Neural cell (in vitro differentiated cells): ENCODE results near the gene B3GNT3. TPM values are rescaled to one million over a fixed set of nuclear protein-coding genes. Genes with fewer than 3 reads are reported as not detected.

Experiments used
- H2AFZ ChIP-seq: fragments of 200-600, 300-800 bp; sonication (generic), shearing (Covaris generic); 2 replicates; pipeline ENCODE4 v1.6.0; 2014; ENCODE audit warnings: low read depth, mild to moderate bottlenecking, antibody characterized with exemption, low read length, moderate library complexity
- H3F3A ChIP-seq: fragments of 200-600 bp; shearing (Covaris generic); 2 replicates; pipeline ENCODE4 v1.6.1; 2016; ENCODE audit warnings: mild to moderate bottlenecking, moderate library complexity, mixed read lengths, antibody characterized with exemption, low read length; ENCODE audit not compliant: insufficient read depth, poor library complexity, severe bottlenecking
- H3K27ac ChIP-seq: fragments of 200-600, 300-800 bp; sonication (generic), shearing (Covaris generic); 2 replicates; pipeline ENCODE4 v1.5.1; 2014; ENCODE audit warnings: mild to moderate bottlenecking, low read length, moderate library complexity
- H3K27me3 ChIP-seq: fragments of 300-800, 200-600 bp; sonication (generic), shearing (Covaris generic); 2 replicates; pipeline ENCODE4 v1.6.0; 2014; ENCODE audit warnings: mild to moderate bottlenecking, low read depth, low read length, moderate library complexity; ENCODE audit not compliant: insufficient read depth
- H3K36me3 ChIP-seq: fragments of 300-800, 200-600 bp; sonication (generic), shearing (Covaris generic); 2 replicates; pipeline ENCODE4 v1.5.1; 2014; ENCODE audit warnings: mild to moderate bottlenecking, antibody characterized with exemption, low read length, moderate library complexity; ENCODE audit not compliant: insufficient read depth
- H3K4me2 ChIP-seq: fragments of 300-800, 200-600 bp; sonication (generic), shearing (Covaris generic); 2 replicates; pipeline ENCODE4 v1.6.0; 2014; ENCODE audit warnings: mild to moderate bottlenecking, low read length
- H3K4me3 ChIP-seq: fragments of 300-800, 200-600 bp; sonication (generic), shearing (Covaris generic); 2 replicates; pipeline ENCODE4 v1.5.1; 2014; ENCODE audit warnings: mild to moderate bottlenecking, low read length, moderate library complexity
- H3K79me2 ChIP-seq: fragments of 200-600 bp; shearing (Covaris generic); replicated peaks from 2 replicates; pipeline ENCODE4 v1.6.0; 2014; ENCODE audit warnings: mild to moderate bottlenecking, low read length, moderate library complexity; ENCODE audit not compliant: insufficient read depth
- H3K9ac ChIP-seq: fragments of 300-800, 200-600 bp; sonication (generic), shearing (Covaris generic); 2 replicates; pipeline ENCODE4 v1.6.1; 2016; ENCODE audit warnings: mild to moderate bottlenecking, low read length, mixed read lengths
- H3K9me2 ChIP-seq: fragments of 200-600 bp; shearing (Covaris generic); 2 replicates; pipeline ENCODE4 v1.6.1; 2016; ENCODE audit warnings: mild to moderate bottlenecking, low read length, mixed read lengths; ENCODE audit not compliant: insufficient read depth
- H3K9me3 ChIP-seq: fragments of 200-600, 300-800 bp; sonication (generic), shearing (Covaris generic); 2 replicates; pipeline ENCODE4 v1.6.1; 2016; ENCODE audit warnings: mild to moderate bottlenecking, mixed run types, low read length, moderate library complexity, mixed read lengths
- H4K20me1 ChIP-seq: fragments of 200-600 bp; shearing (Covaris generic); 2 replicates; pipeline ENCODE4 v1.6.1; 2016; ENCODE audit warnings: mild to moderate bottlenecking, mixed run types; ENCODE audit not compliant: insufficient read depth
- EP300 ChIP-seq: fragments of 450-650 bp; conservative IDR thresholded peaks from 2 replicates; pipeline ENCODE4 v1.6.1; 2014; ENCODE audit warnings: antibody characterized with exemption, mild to moderate bottlenecking, moderate library complexity; ENCODE audit not compliant: poor library complexity, severe bottlenecking
- EZH2 ChIP-seq: fragments of 200-600, 300-800 bp; shearing (Covaris generic), sonication (generic); IDR thresholded peaks from 2 replicates; pipeline ENCODE4 v1.6.1; 2014; ENCODE audit warnings: antibody characterized with exemption, low read length, borderline replicate concordance, mild to moderate bottlenecking; ENCODE audit not compliant: insufficient read depth, poor library complexity, severe bottlenecking
- MXI1 ChIP-seq: fragments of 450-650 bp; conservative IDR thresholded peaks from 2 replicates; pipeline ENCODE4 v1.6.1; 2014; ENCODE audit warnings: antibody characterized with exemption, mild to moderate bottlenecking; ENCODE audit not compliant: poor library complexity, severe bottlenecking
- POLR2AphosphoS5 ChIP-seq: IDR thresholded peaks from 2 replicates; pipeline ENCODE4 v1.6.1; 2012
- RAD21 ChIP-seq: fragments of 450-650 bp; conservative IDR thresholded peaks from 2 replicates; pipeline ENCODE4 v1.6.1; 2014; ENCODE audit warnings: antibody characterized with exemption, mild to moderate bottlenecking, moderate library complexity
- SMC3 ChIP-seq: fragments of 450-650 bp; conservative IDR thresholded peaks from 2 replicates; pipeline ENCODE4 v1.6.1; 2014; ENCODE audit warnings: antibody characterized with exemption, mild to moderate bottlenecking, moderate library complexity; ENCODE audit not compliant: poor library complexity
- TAF1 ChIP-seq: IDR thresholded peaks from 2 replicates; pipeline ENCODE4 v1.6.1; 2012; ENCODE audit warnings: low read depth
- polyA plus RNA-seq: library from polyadenylated mRNA; depleted of rRNA; stranded (reverse); fragments of >200 nt; gene quantifications from 2 replicates; pipeline ENCODE4 v1.2.3, GENCODE V29; 2014
- TF ChIP-seq, protein P1 (sequence below): fragments of 450-650 bp; IDR thresholded peaks from 2 replicates; pipeline ENCODE4 v1.5.1; 2014; ENCODE audit warnings: antibody characterized with exemption, mild to moderate bottlenecking, moderate library complexity; ENCODE audit not compliant: poor library complexity, severe bottlenecking
- TF ChIP-seq, protein P2 (sequence below): IDR thresholded peaks from 2 replicates; pipeline ENCODE4 v1.6.1; 2012; ENCODE audit warnings: borderline replicate concordance

B3GNT3 gene
- polyA plus RNA-seq, 1 donor from 2014 or later: not detected

DNA sequence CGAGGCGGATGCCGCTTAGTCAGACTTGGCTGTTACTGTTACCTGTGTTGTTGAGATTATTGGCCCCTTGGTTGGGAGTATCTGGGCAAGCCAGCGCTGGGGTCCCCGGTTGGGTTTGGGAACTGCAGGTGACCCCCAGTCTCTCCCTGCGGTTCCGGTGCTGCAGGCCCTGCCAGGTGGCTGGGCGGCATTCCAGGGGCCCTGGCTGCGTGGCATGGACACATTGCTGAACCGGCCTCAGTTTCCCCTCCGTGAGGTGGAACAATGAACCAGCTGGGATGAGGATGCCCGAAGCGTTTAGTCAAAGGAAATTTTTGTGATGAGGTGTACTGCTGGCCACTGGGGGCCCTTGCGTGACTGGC lies 538 bp downstream of the B3GNT3 start:
- H3K36me3 ChIP-seq: no peaks in the 10 kb centered on the region
- no peak overlapping the region for H3K4me3 ChIP-seq
- no peaks in the 10 kb centered on the region for H3K79me2 ChIP-seq
- no peaks in the 10 kb centered on the region for H3K9me3 ChIP-seq
- no peaks in the 10 kb centered on the region for H3K9me2 ChIP-seq
- H4K20me1 ChIP-seq: no peaks in the 10 kb centered on the region
- peaks cover 32% of the 10 kb centered on the region for H3K27me3 ChIP-seq
- no peak overlapping the region for H2AFZ ChIP-seq
- no peak overlapping the region for H3K9ac ChIP-seq
- no peak overlapping the region for H3K27ac ChIP-seq
- no peak overlapping the region for H3K4me2 ChIP-seq
- no peaks in the 10 kb centered on the region for H3F3A ChIP-seq
- TF ChIP-seq SMC3 (no peak), EZH2 (no peak), MXI1 (no peak), TAF1 (no peak), POLR2AphosphoS5 (no peak), RAD21 (no peak), EP300 (no peak)
- TF ChIP-seq, protein P1, sequence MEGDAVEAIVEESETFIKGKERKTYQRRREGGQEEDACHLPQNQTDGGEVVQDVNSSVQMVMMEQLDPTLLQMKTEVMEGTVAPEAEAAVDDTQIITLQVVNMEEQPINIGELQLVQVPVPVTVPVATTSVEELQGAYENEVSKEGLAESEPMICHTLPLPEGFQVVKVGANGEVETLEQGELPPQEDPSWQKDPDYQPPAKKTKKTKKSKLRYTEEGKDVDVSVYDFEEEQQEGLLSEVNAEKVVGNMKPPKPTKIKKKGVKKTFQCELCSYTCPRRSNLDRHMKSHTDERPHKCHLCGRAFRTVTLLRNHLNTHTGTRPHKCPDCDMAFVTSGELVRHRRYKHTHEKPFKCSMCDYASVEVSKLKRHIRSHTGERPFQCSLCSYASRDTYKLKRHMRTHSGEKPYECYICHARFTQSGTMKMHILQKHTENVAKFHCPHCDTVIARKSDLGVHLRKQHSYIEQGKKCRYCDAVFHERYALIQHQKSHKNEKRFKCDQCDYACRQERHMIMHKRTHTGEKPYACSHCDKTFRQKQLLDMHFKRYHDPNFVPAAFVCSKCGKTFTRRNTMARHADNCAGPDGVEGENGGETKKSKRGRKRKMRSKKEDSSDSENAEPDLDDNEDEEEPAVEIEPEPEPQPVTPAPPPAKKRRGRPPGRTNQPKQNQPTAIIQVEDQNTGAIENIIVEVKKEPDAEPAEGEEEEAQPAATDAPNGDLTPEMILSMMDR: no peak
- TF ChIP-seq, protein P2, sequence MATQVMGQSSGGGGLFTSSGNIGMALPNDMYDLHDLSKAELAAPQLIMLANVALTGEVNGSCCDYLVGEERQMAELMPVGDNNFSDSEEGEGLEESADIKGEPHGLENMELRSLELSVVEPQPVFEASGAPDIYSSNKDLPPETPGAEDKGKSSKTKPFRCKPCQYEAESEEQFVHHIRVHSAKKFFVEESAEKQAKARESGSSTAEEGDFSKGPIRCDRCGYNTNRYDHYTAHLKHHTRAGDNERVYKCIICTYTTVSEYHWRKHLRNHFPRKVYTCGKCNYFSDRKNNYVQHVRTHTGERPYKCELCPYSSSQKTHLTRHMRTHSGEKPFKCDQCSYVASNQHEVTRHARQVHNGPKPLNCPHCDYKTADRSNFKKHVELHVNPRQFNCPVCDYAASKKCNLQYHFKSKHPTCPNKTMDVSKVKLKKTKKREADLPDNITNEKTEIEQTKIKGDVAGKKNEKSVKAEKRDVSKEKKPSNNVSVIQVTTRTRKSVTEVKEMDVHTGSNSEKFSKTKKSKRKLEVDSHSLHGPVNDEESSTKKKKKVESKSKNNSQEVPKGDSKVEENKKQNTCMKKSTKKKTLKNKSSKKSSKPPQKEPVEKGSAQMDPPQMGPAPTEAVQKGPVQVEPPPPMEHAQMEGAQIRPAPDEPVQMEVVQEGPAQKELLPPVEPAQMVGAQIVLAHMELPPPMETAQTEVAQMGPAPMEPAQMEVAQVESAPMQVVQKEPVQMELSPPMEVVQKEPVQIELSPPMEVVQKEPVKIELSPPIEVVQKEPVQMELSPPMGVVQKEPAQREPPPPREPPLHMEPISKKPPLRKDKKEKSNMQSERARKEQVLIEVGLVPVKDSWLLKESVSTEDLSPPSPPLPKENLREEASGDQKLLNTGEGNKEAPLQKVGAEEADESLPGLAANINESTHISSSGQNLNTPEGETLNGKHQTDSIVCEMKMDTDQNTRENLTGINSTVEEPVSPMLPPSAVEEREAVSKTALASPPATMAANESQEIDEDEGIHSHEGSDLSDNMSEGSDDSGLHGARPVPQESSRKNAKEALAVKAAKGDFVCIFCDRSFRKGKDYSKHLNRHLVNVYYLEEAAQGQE: no peak

DNA sequence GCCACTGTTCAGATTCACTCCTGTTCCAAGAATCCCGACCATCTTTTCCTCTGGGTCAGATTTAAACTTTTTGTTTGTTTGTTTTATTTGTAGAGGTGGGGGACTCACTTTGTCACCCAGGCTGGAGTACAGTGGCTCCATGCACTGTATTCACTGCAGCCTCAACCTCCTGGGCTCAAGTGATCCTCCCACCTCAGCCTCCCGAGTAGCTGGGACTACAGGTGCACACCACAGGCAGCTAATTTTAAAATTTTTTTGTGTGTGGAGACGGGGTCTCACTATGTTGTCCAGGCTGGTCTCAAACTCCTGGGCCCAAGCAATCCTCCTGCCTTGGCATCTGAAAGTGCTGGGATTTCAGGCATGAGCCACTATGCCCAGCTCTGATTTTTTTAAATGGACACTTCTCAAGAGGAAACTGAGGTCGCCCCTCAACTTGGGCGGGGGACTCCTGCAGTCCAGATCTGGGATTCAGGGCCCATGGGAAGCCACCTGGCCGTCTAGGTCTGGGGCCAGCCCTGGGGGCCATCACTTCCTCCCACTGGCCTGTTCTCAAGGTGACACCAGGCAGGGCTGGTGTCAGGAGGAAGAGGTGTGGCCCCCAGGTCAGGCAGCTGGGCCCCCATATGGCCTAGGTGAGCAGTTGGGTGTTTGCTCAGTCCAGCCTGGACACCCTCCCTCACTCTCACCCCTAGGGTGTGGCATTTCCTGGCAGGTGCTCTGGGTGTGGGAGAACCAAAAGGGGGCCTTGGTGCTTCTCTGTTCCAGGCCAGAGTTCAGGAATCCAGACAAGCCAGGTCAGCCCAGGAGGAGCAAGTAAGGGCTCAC lies 1.3 kb downstream of the B3GNT3 start:
- Histone ChIP-seq H3K4me3 (no peak overlapping the region), H3K27me3 (peaks cover 32% of the 10 kb centered on the region), H3F3A (no peaks in the 10 kb centered on the region), H4K20me1 (no peaks in the 10 kb centered on the region), H3K9me3 (no peaks in the 10 kb centered on the region), H3K79me2 (no peaks in the 10 kb centered on the region), H3K36me3 (no peaks in the 10 kb centered on the region), H3K9ac (no peak overlapping the region), H3K9me2 (no peaks in the 10 kb centered on the region), H3K4me2 (no peak overlapping the region), H2AFZ (no peak overlapping the region), H3K27ac (no peak overlapping the region)
- no peak for TF ChIP-seq EP300
